ENCODE results near the gene RPL38. TPM values are rescaled to one million over a fixed set of nuclear protein-coding genes. Genes with fewer than 3 reads are reported as not detected.

Gene RPL38
- total RNA-seq, 3 donors from 2014 or later = 617 to 705 (median 692) TPM

- no peak for TF ChIP-seq CTCF (IDR thresholded peaks at IDR 0.05)
- Histone ChIP-seq H3K9me3 (no peaks in the 10 kb centered on the region), H3K4me3 (no peak overlapping the region), H3K36me3 (ENCODE audit: low read depth) (no peaks in the 10 kb centered on the region), H3K4me1 (ENCODE audit: low read depth) (peaks cover 40% of the 10 kb centered on the region)
- peak in 1 of 3 donors; percentile 65 for DNase-seq
- ATAC-seq = no peak
- intact Hi-C loops (cut with DNase I, micrococcal nuclease) = no loop called here
Measured at GRCh38 chr17:74202938-74203337, 540 bp upstream of the RPL38 start.

GRCh38 chr17:74204474-74204873, 996 bp downstream of the RPL38 start:
- intact Hi-C loops (cut with DNase I, micrococcal nuclease) = no loop called here
- ATAC-seq (no peak), DNase-seq (no peak)
- Histone ChIP-seq H3K9me3 (no peaks in the 10 kb centered on the region), H3K4me1 (ENCODE audit: low read depth) (peaks cover 41% of the 10 kb centered on the region), H3K4me3 (peak overlapping the region; percentile 86), H3K36me3 (ENCODE audit: low read depth) (no peaks in the 10 kb centered on the region)
- no peak for TF ChIP-seq CTCF (IDR thresholded peaks at IDR 0.05)

- TF ChIP-seq CTCF (IDR thresholded peaks at IDR 0.05) = no peak
- Histone ChIP-seq H3K4me3 (no peak overlapping the region), H3K36me3 (ENCODE audit: low read depth) (no peaks in the 10 kb centered on the region), H3K4me1 (ENCODE audit: low read depth) (peaks cover 39% of the 10 kb centered on the region), H3K9me3 (no peaks in the 10 kb centered on the region)
- DNase-seq (no peak), ATAC-seq (no peak)
- intact Hi-C loops (cut with DNase I, micrococcal nuclease) = no loop called here
Measured at GRCh38 chr17:74205274-74205673, 1.8 kb downstream of the RPL38 start.

GRCh38 chr17:74206332-74206818, 2.9 kb downstream of the RPL38 start:
- Histone ChIP-seq H3K4me1 (ENCODE audit: low read depth) (peaks cover 35% of the 10 kb centered on the region), H3K4me3 (no peak overlapping the region), H3K9me3 (no peaks in the 10 kb centered on the region), H3K36me3 (ENCODE audit: low read depth) (no peaks in the 10 kb centered on the region)
- intact Hi-C loops (cut with DNase I, micrococcal nuclease) = no loop called here
- TF ChIP-seq CTCF (IDR thresholded peaks at IDR 0.05) = no peak
- ATAC-seq (no peak), DNase-seq (no peak)

- peak; percentile 53 for ATAC-seq
- DNase-seq = peak in 2 of 3 donors; percentile 78 to 80
- no peaks in the 10 kb centered on the region for H3K9me3 ChIP-seq
- intact Hi-C loops (cut with DNase I, micrococcal nuclease) = no loop called here
- no peak overlapping the region for H3K4me3 ChIP-seq
- H3K4me1 ChIP-seq (ENCODE audit: low read depth) = peaks cover 39% of the 10 kb centered on the region
- peak; percentile 78 for TF ChIP-seq CTCF (IDR thresholded peaks at IDR 0.05)
- no peaks in the 10 kb centered on the region for H3K36me3 ChIP-seq (ENCODE audit: low read depth)
Measured at GRCh38 chr17:74210191-74211140, 7.0 kb downstream of the RPL38 start.
